ENCODE measurements around the gene NOP10. TPM values are rescaled to one million over a fixed set of nuclear protein-coding genes. Genes with fewer than 3 reads are reported as not detected.

The NOP10 gene
- total and polyA plus RNA-seq, 2 of the 8 experiments (the other 6 are each of a cell fraction or from before 2014, with no cell fraction given): 285 to 981 TPM

- Histone ChIP-seq H2BK20ac (ENCODE audit: low read length) (no peak overlapping the region), H3K79me2 (ENCODE audit: control insufficient read depth in 1 of 2, insufficient read depth in 2 of 2, low read length in 2 of 2) (no peaks in the 10 kb centered on the region), H2AK5ac (ENCODE audit: low read depth, low read length) (no peak overlapping the region), H3K79me1 (ENCODE audit: low read depth, low read length) (no peaks in the 10 kb centered on the region), H2BK120ac (replicated peaks; ENCODE audit: low read depth, low read length) (no peak overlapping the region), H3K36me3 (ENCODE audit: control insufficient read depth in 2 of 4, insufficient read depth in 4 of 4, low read length in 3 of 4) (0 out of 8 replicates have a peak, but pooled peaks cover 0 to 5% (median 0%) of the 10 kb centered on the region in 4 experiments), H3K9me3 (ENCODE audit: insufficient read depth in 2 of 2, low read depth in 1 of 2, low read length in 1 of 2) (peaks cover 7% of the 10 kb centered on the region in 2 experiments; a peak in 1 of 4 replicates), H3K4me3 (ENCODE audit: extremely low read depth in 1 of 4, insufficient read depth in 2 of 4, low read depth in 3 of 4, low read length in 4 of 4) (no peak overlapping the region), H3K23ac (ENCODE audit: insufficient read length) (no peak overlapping the region), H3K23me2 (ENCODE audit: low read depth, low read length) (no peaks in the 10 kb centered on the region), H2BK12ac (ENCODE audit: low read depth, low read length) (no peak overlapping the region), H3K27me3 (replicated peaks in 1 of 4; ENCODE audit: control insufficient read depth in 3 of 4, extremely low read depth in 1 of 4, insufficient read depth in 3 of 4, low read length in 3 of 4) (no peaks in the 10 kb centered on the region), H2BK5ac (ENCODE audit: low read depth, low read length) (no peak overlapping the region), H3K4ac (replicated peaks; ENCODE audit: insufficient read length, low read depth, low read length) (no peak overlapping the region), H3K56ac (replicated peaks; ENCODE audit: insufficient read length, low read depth, low read length) (no peak overlapping the region), H4K5ac (ENCODE audit: insufficient read length, low read depth, low read length) (no peak overlapping the region), H3K9ac (replicated peaks in 1 of 4; ENCODE audit: extremely low read depth in 1 of 4, low read depth in 3 of 4, low read length in 3 of 4) (no peak overlapping the region), H4K8ac (ENCODE audit: extremely low read depth, insufficient read depth, low read length) (no peak overlapping the region), H4K91ac (replicated peaks; ENCODE audit: insufficient read length, low read length) (no peak overlapping the region), H3K27ac (ENCODE audit: low read depth, low read length) (no peak overlapping the region), H3K4me1 (replicated peaks in 1 of 4; ENCODE audit: control insufficient read depth in 3 of 4, insufficient read depth in 4 of 4, low read length in 3 of 4) (no peaks in the 10 kb centered on the region), H2AFZ (ENCODE audit: low read length) (no peak overlapping the region), H3K4me2 (ENCODE audit: insufficient read depth in 1 of 2, low read depth in 2 of 2, low read length in 2 of 2) (no peak overlapping the region), H3K14ac (ENCODE audit: insufficient read length) (no peak overlapping the region), H3K18ac (ENCODE audit: extremely low read depth, low read length) (no peak overlapping the region), H2BK15ac (ENCODE audit: low read length) (no peak overlapping the region), H4K20me1 (replicated peaks in 1 of 2; ENCODE audit: control insufficient read depth in 1 of 2, insufficient read depth in 2 of 2, low read length in 2 of 2) (no peaks in the 10 kb centered on the region)
- CTCF ChIA-PET (ENCODE audit: partially characterized antibody): interaction anchor here (0.5 to 2.2 kb wide), 9 partner anchors 10 to 259 kb away, joined by 3 to 9 read pairs (median 5); partner anchors contain the start of gene SLC12A6
- POLR2A ChIA-PET (ENCODE audit: partially characterized antibody): interaction anchor here (0.6 to 3.3 kb wide), 2 partner anchors 10 to 119 kb away, joined by 3 to 11 read pairs; partner anchors contain the start of gene SLC12A6
- no peak for DNase-seq (ENCODE audit: low read depth in 1 of 2, low spot score in 2 of 2)
- no peak for FAIRE-seq
- 89% methylated on average over 4 of the region's 4 CpGs; no CpG with 5 or more reads in 1 of the 2 experiments for WGBS, 2 experiments (ENCODE audit: extremely low coverage in 1 of 2, insufficient coverage in 1 of 2, insufficient read length in 1 of 2, insufficient replicate concordance in 2 of 2, low coverage in 1 of 2, low lambda C conversion rate in 2 of 2, missing lambda C conversion rate in 1 of 2)
- no peak for TF ChIP-seq CTBP2 (IDR thresholded peaks at IDR 0.05; ENCODE audit: borderline replicate concordance, insufficient read depth, insufficient read length, low read length)
- TF ChIP-seq KDM1A (IDR thresholded peaks at IDR 0.05; ENCODE audit: borderline replicate concordance, low read length): no peak
- no peak for TF ChIP-seq POLR2AphosphoS5 (IDR thresholded peaks at IDR 0.05; ENCODE audit: low read depth, low read length)
- TF ChIP-seq NANOG (IDR thresholded peaks at IDR 0.05; ENCODE audit: insufficient read depth, low read depth, low read length, poor library complexity, severe bottlenecking): no peak
- no peak for TF ChIP-seq ASH2L (IDR thresholded peaks at IDR 0.05; ENCODE audit: low read length)
- TF ChIP-seq TEAD4 (IDR thresholded peaks at IDR 0.05; ENCODE audit: low read depth, low read length): no peak
- no peak for TF ChIP-seq SUZ12 (IDR thresholded peaks at IDR 0.05; ENCODE audit: low read length)
- no peak for TF ChIP-seq RXRA (IDR thresholded peaks at IDR 0.05; ENCODE audit: insufficient read depth, low read depth, low read length)
- TF ChIP-seq BRCA1 (IDR thresholded peaks at IDR 0.05; ENCODE audit: low read depth, low read length): no peak
- no peak for TF ChIP-seq BCL11A (IDR thresholded peaks at IDR 0.05; ENCODE audit: low read depth in 2 of 2, low read length in 2 of 2)
- TF ChIP-seq ATF2 (IDR thresholded peaks at IDR 0.05; ENCODE audit: low read length): no peak
- TF ChIP-seq HDAC2 (IDR thresholded peaks at IDR 0.05; ENCODE audit: borderline replicate concordance in 1 of 2, low read depth in 2 of 2, low read length in 2 of 2): no peak
Observed at GRCh38 chr15:34327906-34328305, 15.0 kb downstream of the NOP10 start.

Data from H1 (cell line).